Activated T-cell treated with anti-CD3 and anti-CD28 coated beads, Interleukin-2, amount 50 U/mL, for 4 hours (primary cell): Measurements from ENCODE around the gene COX10. TPM values are rescaled to one million over a fixed set of nuclear protein-coding genes. Genes with fewer than 3 reads are reported as not detected.
"Not testable (repeated sequence)": the region's sequence is repeated elsewhere in the genome, so short reads cannot be mapped to it uniquely, and the experiment has no call there.

ENCODE experiments used
- ATAC-seq, 2 donors: fragments of 200-7000 bp; cut with Tn5 transposase; one replicate each; pipeline ENCODE4 v1.10.0; 2021
- DNase-seq: peaks from one replicate; pipeline ENCODE4 v3.0.0-alpha.2; 2020
- H3K27me3 Mint-ChIP-seq: one replicate; pipeline ENCODE4 v1.8.0; 2021; ENCODE audit warnings: low read depth, mixed read lengths
- H3K36me3 Mint-ChIP-seq: one replicate; pipeline ENCODE4 v1.8.0; 2022; ENCODE audit warnings: mixed read lengths; ENCODE audit not compliant: insufficient read depth
- H3K4me1 Mint-ChIP-seq: one replicate; pipeline ENCODE4 v1.8.0; 2021; ENCODE audit warnings: low read depth, mixed read lengths
- H3K4me3 Mint-ChIP-seq: one replicate; pipeline ENCODE4 v1.8.0; 2021; ENCODE audit warnings: mild to moderate bottlenecking, moderate library complexity, mixed read lengths
- H3K9me3 Mint-ChIP-seq: one replicate; pipeline ENCODE4 v1.8.0; 2021; ENCODE audit warnings: mixed read lengths
- total RNA-seq, 3 donors: library from RNA; stranded (reverse); gene quantifications; one replicate each; pipeline ENCODE4 v1.2.1, GENCODE V29; 2021

The COX10 gene
- 10 to 100 TPM; 28.7 to 30.6 (median 29.0) TPM for total RNA-seq

DNA sequence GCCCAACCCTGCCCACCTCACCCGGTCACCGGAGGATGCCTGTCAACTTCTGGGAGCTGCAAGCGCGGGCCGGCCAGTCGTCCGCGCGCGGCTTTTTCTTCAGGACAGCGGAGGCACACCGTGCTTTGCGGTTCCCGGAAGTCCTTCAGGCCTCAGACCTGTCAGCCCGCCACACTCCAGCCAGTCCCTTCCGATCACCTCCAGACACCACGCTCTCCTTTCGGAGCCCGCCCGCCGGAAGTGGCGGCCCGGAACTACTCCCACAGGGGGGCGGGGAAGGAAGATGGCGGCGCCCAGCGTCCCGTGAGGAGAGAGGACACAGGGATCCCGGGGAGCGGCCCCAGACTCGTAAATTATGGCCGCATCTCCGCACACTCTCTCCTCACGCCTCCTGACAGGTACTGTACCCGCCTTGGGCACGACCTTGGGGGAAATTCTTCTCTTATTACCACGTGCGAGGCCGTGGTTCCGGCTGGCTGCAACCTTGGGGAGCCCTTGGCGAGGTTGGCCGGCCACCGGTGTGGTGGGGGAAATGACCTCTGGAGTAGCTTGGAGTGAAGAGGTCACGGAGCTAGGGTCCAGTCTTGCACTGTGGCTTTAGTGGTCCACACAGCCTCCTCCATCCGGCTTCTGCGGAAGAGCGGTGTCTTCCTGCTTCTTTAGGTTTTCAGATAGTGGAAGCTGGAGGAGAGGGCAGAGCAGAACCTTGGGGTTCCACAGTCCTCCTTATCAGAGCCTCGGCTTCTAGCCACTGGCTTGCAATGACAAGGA, at the start of gene COX10:
Gene COX10, plus strand, starts transcription at position 254 of the 771 bp plus-strand sequence. Its CDS starts 102 bp downstream, at position 356.
- H3K4me3 Mint-ChIP-seq, result peak within 1 kb of the TSS; percentile 98
- peaks cover 11% of the 10 kb centered on the region for H3K36me3 Mint-ChIP-seq
- no peaks in the 10 kb centered on the region for H3K27me3 Mint-ChIP-seq
- ATAC-seq, result peak; percentile 98
- peaks cover 47% of the 10 kb centered on the region for H3K4me1 Mint-ChIP-seq
- H3K9me3 Mint-ChIP-seq, result peaks cover 3% of the 10 kb centered on the region
- peak; percentile 83 for DNase-seq

DNA sequence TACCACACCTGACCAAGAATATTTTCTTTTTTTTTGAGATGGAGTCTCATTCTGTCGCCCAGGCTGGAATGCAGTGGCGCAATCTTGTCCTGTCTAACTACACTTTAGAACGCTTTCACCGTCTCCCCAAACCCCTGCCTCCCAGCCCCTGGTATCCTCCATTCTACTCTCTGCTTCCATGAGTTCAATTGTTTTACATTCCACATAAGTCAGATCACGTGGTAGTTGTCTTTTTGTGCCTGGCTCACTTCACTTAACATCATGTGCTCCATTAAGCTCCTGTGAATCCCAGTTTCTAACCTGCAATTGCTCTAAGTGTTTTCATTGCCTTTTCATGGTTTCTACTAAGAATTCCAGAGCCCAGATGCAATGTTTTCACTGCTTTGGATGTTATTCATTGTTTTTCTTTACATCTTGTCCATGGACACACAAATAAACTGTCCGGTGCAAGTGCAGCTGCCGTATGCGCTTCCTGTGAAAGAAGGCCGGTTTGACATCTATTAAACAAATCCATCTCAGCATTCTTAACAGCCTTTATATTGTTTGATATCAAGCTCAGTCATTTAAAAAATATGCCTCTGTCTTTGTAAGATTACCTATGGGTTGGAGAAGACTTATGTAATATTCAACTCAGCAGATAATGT, 47.5 kb upstream of the COX10 start:
- not testable (repeated sequence) for ATAC-seq, H3K4me3 Mint-ChIP-seq, H3K27me3 Mint-ChIP-seq, DNase-seq, H3K9me3 Mint-ChIP-seq, H3K36me3 Mint-ChIP-seq
- peaks cover 15% of the 10 kb centered on the region for H3K4me1 Mint-ChIP-seq

DNA sequence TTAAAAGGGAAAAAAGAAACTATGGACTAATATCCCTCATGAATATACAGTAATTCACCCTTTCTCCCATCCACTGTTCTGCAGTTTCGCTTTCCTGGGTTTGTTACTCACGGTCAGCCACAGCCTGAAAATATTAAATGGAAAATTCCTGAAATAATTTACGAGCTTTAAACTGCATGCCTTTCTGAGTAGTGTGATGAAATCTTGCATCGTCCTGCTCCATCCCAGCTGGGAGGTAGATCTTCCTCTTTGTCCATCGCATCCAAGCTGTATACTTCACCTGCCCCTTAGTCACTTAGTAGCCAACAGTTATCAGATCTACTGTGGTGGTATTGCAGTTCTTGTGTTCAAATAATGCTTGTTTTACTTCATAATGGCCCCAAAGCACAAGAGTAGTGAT, 39.5 kb upstream of the COX10 start:
- not testable (repeated sequence) for H3K9me3 Mint-ChIP-seq, H3K4me3 Mint-ChIP-seq, ATAC-seq, DNase-seq, H3K4me1 Mint-ChIP-seq, H3K27me3 Mint-ChIP-seq
- peaks cover 26% of the 10 kb centered on the region for H3K36me3 Mint-ChIP-seq

DNA sequence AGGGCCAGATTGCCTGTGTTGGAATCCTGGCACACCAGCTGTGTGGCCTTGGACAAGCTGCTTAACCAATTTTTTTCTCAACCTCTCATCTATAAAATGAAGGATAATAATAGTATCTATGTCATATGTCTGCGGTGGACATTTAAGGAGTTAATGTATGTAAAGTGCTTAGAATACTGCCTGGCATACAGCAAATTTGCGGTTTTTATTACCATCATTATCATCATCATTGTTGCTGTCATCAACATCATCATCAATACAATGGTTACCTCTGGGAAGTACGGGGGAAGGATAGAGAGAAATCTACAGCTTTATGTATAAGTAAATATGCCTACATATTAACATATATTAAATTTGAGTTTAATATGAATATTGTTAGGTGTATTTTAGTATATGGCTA, 37.1 kb upstream of the COX10 start:
- H3K36me3 Mint-ChIP-seq, result peaks cover 41% of the 10 kb centered on the region
- H3K9me3 Mint-ChIP-seq, result no peaks in the 10 kb centered on the region
- no peaks in the 10 kb centered on the region for H3K27me3 Mint-ChIP-seq
- DNase-seq (no peak), ATAC-seq (no peak)
- H3K4me3 Mint-ChIP-seq, result no peak overlapping the region
- peaks cover 6% of the 10 kb centered on the region for H3K4me1 Mint-ChIP-seq

DNA sequence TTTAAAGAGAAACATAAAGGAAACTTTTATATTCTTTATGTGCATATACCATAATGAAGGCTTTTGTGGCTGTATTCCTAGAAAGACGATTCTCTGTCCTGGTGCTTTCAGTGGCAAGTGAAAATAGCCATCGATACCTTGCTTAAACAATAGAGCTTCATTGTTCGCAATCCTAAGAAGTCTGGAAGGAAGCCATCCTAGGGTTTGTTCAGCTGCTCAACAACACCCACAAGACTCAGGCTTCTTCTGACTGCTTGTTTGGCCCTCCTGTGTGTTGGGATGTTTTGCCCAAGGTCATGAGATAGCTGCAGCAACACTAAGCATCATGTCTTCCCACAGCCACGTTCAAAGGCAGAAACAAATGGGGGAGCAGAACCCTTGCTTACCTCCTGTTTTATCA, 36.1 kb upstream of the COX10 start:
- Mint-ChIP-seq H3K9me3 (no peaks in the 10 kb centered on the region), H3K27me3 (no peaks in the 10 kb centered on the region), H3K4me3 (no peak overlapping the region), H3K4me1 (peaks cover 13% of the 10 kb centered on the region), H3K36me3 (peaks cover 41% of the 10 kb centered on the region)
- ATAC-seq (no peak), DNase-seq (no peak)

DNA sequence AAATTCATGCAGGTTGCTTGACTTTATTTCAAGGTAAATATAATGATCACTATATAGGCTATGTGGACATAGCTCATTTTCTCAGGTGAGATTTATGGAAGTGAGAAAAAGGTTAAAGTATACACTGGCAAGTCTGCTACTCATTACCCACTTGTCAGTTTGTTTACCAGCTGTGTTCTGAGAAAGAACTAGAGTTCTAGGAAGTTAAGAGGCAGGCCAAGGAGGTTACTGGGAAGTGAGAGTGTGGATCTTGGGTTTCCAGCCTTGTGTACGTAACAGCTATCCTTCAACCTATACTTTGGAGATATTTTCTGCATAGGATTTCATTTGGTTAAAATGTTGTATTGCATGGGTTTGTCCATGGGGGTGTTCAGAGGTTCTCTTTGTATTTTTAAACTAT, 31.9 kb upstream of the COX10 start:
- no peak for ATAC-seq

DNA sequence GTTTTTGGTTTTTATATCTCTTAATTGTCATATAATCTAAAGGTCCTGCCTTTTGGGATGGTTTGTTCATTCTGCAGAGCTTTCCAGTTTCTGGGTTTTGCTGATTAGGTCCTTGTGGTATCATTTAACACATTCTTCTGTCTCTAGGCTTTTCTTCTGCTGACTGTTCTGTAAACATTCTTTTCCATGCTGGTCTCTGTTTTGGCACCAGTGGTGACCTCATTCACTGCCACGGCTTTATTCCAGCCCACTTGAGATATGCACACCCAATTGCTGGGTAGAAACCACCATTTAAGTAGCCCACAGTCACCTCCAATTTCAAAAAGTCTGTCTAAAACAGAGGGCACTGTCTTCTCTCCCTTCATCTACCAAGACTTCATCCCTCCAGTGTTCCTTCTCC, 31.1 kb upstream of the COX10 start:
- no peak for DNase-seq
- H3K4me1 Mint-ChIP-seq, result peaks cover 29% of the 10 kb centered on the region
- H3K9me3 Mint-ChIP-seq, result no peaks in the 10 kb centered on the region
- H3K36me3 Mint-ChIP-seq, result peaks cover 36% of the 10 kb centered on the region
- no peaks in the 10 kb centered on the region for H3K27me3 Mint-ChIP-seq
- no peak for ATAC-seq
- no peak overlapping the region for H3K4me3 Mint-ChIP-seq

More for the DNA sequence above, 31.9 kb upstream of the COX10 start:
- H3K9me3 Mint-ChIP-seq, result no peaks in the 10 kb centered on the region
- peaks cover 38% of the 10 kb centered on the region for H3K36me3 Mint-ChIP-seq
- no peak overlapping the region for H3K4me3 Mint-ChIP-seq
- H3K27me3 Mint-ChIP-seq, result no peaks in the 10 kb centered on the region
- DNase-seq, result no peak
- H3K4me1 Mint-ChIP-seq, result peaks cover 28% of the 10 kb centered on the region

DNA sequence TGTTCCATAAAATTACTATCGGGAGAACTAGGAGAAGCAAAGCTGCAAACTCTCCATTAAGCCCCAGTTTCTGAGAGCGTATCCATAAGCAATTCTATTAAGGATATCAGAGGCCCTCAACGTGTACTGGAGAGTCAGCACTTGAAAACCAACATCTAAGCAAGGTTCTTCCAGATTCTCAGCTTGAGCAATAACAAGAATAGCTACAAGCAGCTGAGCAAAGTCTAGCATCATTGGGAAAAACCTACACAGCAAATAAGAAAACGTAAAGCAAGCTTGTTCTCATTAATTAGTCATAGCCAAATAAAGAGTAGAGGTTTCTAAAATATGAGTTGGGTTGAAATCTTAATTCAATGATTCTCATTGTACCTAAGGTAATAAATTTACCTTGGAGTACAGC, 26.9 kb upstream of the COX10 start:
- H3K4me1 Mint-ChIP-seq, result peaks cover 33% of the 10 kb centered on the region
- peak; percentile 53 to 73 for ATAC-seq

DNA sequence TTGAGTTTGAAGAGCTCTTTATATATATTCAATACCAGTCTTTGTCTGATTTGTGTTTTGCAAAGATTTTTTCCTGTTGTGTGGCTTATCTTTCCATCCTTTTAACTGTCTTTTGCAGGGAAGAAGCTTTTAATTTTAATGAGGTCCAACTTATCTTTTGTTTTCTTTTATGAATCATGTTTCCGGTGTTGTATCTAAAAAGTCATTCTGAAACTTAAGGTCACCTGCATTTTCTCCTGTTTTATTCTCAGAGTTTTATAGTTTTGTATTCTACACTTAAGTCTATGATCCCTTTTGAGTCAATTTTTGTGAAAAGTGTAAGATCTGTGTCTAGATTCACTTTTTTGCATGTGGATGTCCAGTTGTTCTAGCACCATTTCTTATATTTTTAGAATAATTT, 24.6 kb upstream of the COX10 start:
- Mint-ChIP-seq H3K27me3 (no peaks in the 10 kb centered on the region), H3K4me1 (peaks cover 17% of the 10 kb centered on the region), H3K4me3 (no peak overlapping the region), H3K36me3 (peaks cover 8% of the 10 kb centered on the region), H3K9me3 (no peaks in the 10 kb centered on the region)
- ATAC-seq (no peak), DNase-seq (no peak)

More for the DNA sequence above, 26.9 kb upstream of the COX10 start:
- Mint-ChIP-seq H3K36me3 (peaks cover 9% of the 10 kb centered on the region), H3K9me3 (no peaks in the 10 kb centered on the region), H3K27me3 (no peaks in the 10 kb centered on the region), H3K4me3 (no peak overlapping the region)
- DNase-seq, result no peak

DNA sequence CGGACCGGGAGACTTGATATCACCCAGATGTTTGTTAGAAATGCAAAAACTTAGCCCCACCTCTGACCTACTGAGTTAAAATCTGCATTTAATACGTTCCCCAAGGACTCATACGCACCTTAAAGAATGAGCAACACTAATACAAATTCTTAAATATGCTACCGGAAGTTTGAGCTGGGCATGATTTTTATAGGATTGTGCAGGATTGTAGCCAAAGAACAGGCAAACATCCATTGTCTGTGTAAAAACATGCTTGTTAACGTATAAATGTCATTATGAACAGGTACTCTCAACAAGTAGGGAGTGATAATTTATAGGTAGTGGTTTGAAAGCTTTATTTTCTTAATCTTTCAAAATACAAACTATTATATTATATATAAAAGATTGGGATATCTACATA, 22.3 kb upstream of the COX10 start:
- H3K4me3 Mint-ChIP-seq, result no peak overlapping the region
- no peak for DNase-seq
- H3K9me3 Mint-ChIP-seq, result no peaks in the 10 kb centered on the region
- H3K27me3 Mint-ChIP-seq, result no peaks in the 10 kb centered on the region
- H3K4me1 Mint-ChIP-seq, result peaks cover 17% of the 10 kb centered on the region
- H3K36me3 Mint-ChIP-seq, result peaks cover 14% of the 10 kb centered on the region
- no peak for ATAC-seq

DNA sequence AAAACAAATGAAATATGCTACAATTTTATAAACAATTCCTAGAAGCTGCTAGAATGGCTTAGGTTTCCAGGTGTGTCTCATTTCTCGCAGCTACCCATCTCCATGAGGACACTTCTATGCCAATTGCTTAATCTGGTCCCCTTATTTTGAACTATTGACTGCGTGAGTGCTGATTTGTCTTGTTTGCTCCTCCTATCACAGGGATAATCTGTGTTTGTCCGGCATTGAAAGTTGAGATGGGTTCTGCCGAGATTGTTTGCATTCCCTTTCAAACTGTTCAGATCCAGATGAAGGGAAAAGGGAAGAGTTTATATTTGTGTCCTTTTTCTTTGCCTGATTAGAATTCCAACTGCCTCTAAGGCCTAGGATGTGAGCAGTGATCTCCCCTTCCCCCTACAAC, 21.7 kb upstream of the COX10 start:
- ATAC-seq (no peak), DNase-seq (no peak)
- Mint-ChIP-seq H3K9me3 (no peaks in the 10 kb centered on the region), H3K4me3 (no peak overlapping the region), H3K27me3 (no peaks in the 10 kb centered on the region), H3K4me1 (peaks cover 12% of the 10 kb centered on the region), H3K36me3 (peaks cover 10% of the 10 kb centered on the region)

DNA sequence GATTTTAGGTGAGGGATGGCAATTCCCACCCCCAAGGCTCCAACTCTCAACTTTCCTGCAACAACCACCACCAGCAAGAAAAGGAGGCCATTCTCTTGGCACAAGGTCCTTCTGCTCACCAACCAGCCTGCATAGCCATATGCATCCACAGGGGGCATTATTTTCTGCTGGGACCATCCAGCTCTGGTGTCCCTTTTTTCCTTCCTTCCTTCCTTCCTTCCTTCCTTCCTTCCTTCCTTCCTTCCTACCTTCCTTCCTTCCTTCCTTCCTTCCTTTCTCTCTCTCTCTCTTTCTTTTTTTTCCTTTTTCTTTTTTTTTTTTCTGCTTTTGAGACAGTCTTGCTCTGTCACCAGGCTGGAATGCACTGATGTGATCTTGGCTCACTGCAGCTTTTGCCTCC, 21.1 kb upstream of the COX10 start:
- Mint-ChIP-seq H3K4me3 (no peak overlapping the region), H3K9me3 (no peaks in the 10 kb centered on the region), H3K27me3 (no peaks in the 10 kb centered on the region), H3K4me1 (peaks cover 11% of the 10 kb centered on the region), H3K36me3 (peaks cover 10% of the 10 kb centered on the region)
- ATAC-seq (no peak), DNase-seq (no peak)

DNA sequence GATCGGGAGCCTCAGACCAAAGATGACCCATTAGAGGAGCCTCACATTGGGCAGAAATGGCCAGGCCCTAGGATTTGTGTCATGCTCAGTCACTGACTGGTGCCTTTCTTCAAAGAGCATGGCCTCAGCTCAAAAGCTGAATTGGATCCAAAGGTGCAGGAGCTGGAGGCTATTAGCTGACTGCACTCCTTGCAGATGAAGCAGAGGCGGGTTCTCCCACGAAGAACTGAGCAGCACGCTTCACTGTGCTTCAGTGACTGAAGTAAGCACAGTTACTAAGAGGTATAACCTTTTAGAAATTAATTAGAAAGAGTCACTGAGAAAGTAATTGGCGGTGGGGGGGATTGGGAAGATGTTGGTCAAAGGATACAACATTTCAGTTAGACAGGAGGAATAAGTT, 18.7 kb upstream of the COX10 start:
- Mint-ChIP-seq H3K4me3 (no peak overlapping the region), H3K27me3 (no peaks in the 10 kb centered on the region), H3K4me1 (no peaks in the 10 kb centered on the region), H3K9me3 (no peaks in the 10 kb centered on the region), H3K36me3 (peaks cover 11% of the 10 kb centered on the region)
- ATAC-seq (no peak), DNase-seq (no peak)

DNA sequence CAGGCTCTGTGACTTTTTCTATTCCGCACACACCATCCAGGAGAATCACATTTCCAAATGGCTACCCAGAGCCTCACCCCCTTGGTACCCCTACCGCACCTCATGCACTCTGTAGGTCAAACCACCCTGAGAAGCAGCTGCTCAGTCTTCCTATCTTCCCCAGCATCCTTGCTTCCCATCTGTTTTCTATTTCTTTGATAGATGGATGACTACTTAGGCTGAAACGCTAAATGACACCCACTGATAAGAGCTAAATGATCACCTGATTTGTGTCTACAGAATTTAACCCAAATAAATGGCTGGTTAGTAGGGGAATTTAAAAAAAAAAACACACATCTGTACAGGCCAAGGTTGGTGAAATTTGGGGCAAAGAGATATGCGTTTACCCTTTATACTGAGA, 17.6 kb upstream of the COX10 start:
- no peak overlapping the region for H3K4me3 Mint-ChIP-seq
- no peaks in the 10 kb centered on the region for H3K27me3 Mint-ChIP-seq
- no peaks in the 10 kb centered on the region for H3K4me1 Mint-ChIP-seq
- DNase-seq (no peak), ATAC-seq (no peak)
- H3K36me3 Mint-ChIP-seq, result peaks cover 19% of the 10 kb centered on the region
- H3K9me3 Mint-ChIP-seq, result peaks cover 4% of the 10 kb centered on the region
